ENCODE measurements around the gene PLPP7.

Gene PLPP7

GRCh38 chr9:131308452-131308851 lies 18.9 kb downstream of the PLPP7 start:
- Histone ChIP-seq H3K27me3 (replicated peaks; ENCODE audit: control insufficient read depth, insufficient read depth, low read length) (no peaks in the 10 kb centered on the region; the same call in none of the 2 replicates), H3K36me3 (ENCODE audit: control insufficient read depth, insufficient read depth, low read length) (no peaks in the 10 kb centered on the region), H3K4me3 (replicated peaks; ENCODE audit: low read depth, low read length) (no peak overlapping the region)
- TF ChIP-seq CTCF (IDR thresholded peaks at IDR 0.05; ENCODE audit: insufficient read depth, low read length, poor library complexity, severe bottlenecking) = no peak
- DNase-seq (ENCODE audit: extremely low read depth, insufficient read length) = no peak

- H3K27me3 ChIP-seq (replicated peaks; ENCODE audit: control insufficient read depth, insufficient read depth, low read length) = no peaks in the 10 kb centered on the region; the same call in 1 of the 2 replicates
- no peak overlapping the region for H3K4me3 ChIP-seq (replicated peaks; ENCODE audit: low read depth, low read length)
- no peaks in the 10 kb centered on the region for H3K36me3 ChIP-seq (ENCODE audit: control insufficient read depth, insufficient read depth, low read length)
- no peak for TF ChIP-seq CTCF (IDR thresholded peaks at IDR 0.05; ENCODE audit: insufficient read depth, low read length, poor library complexity, severe bottlenecking)
- DNase-seq (ENCODE audit: extremely low read depth, insufficient read length) = no peak
Measured at GRCh38 chr9:131308906-131309529, 19.5 kb downstream of the PLPP7 start.

GRCh38 chr9:131309530-131310276 lies 20.2 kb downstream of the PLPP7 start:
- no peaks in the 10 kb centered on the region; the same call in 1 of the 2 replicates for H3K27me3 ChIP-seq (replicated peaks; ENCODE audit: control insufficient read depth, insufficient read depth, low read length)
- no peaks in the 10 kb centered on the region for H3K36me3 ChIP-seq (ENCODE audit: control insufficient read depth, insufficient read depth, low read length)
- no peak for TF ChIP-seq CTCF (IDR thresholded peaks at IDR 0.05; ENCODE audit: insufficient read depth, low read length, poor library complexity, severe bottlenecking)
- DNase-seq (ENCODE audit: extremely low read depth, insufficient read length) = no peak
- no peak overlapping the region for H3K4me3 ChIP-seq (replicated peaks; ENCODE audit: low read depth, low read length)

GRCh38 chr9:131310833-131311554 lies 21.5 kb downstream of the PLPP7 start:
- H3K4me3 ChIP-seq (replicated peaks; ENCODE audit: low read depth, low read length) = no peak overlapping the region; the same call in 1 of the 2 replicates
- peak; percentile 32 for DNase-seq (ENCODE audit: extremely low read depth, insufficient read length)
- no peak for TF ChIP-seq CTCF (IDR thresholded peaks at IDR 0.05; ENCODE audit: insufficient read depth, low read length, poor library complexity, severe bottlenecking)
- H3K36me3 ChIP-seq (ENCODE audit: control insufficient read depth, insufficient read depth, low read length) = no peaks in the 10 kb centered on the region
- no peaks in the 10 kb centered on the region; the same call in none of the 2 replicates for H3K27me3 ChIP-seq (replicated peaks; ENCODE audit: control insufficient read depth, insufficient read depth, low read length)

GRCh38 chr9:131312246-131312645 lies 22.7 kb downstream of the PLPP7 start:
- no peak for TF ChIP-seq CTCF (IDR thresholded peaks at IDR 0.05; ENCODE audit: insufficient read depth, low read length, poor library complexity, severe bottlenecking)
- no peak for DNase-seq (ENCODE audit: extremely low read depth, insufficient read length)
- Histone ChIP-seq H3K27me3 (replicated peaks; ENCODE audit: control insufficient read depth, insufficient read depth, low read length) (no peaks in the 10 kb centered on the region; the same call in none of the 2 replicates), H3K36me3 (ENCODE audit: control insufficient read depth, insufficient read depth, low read length) (no peaks in the 10 kb centered on the region), H3K4me3 (replicated peaks; ENCODE audit: low read depth, low read length) (no peak overlapping the region)
